T-helper 1 cell treated with Interleukin-12 subunit alpha and Interleukin-12 subunit beta and Interleukin-4 antibody, amounts not matched to agents 30 ng/mL and 1 ng/mL, for 36 hours (primary cell): Measurements from ENCODE around the gene CMKLR1. TPM values are rescaled to one million over a fixed set of nuclear protein-coding genes. Genes with fewer than 3 reads are reported as not detected.

ENCODE experiments used
- intact Hi-C: fragments of 100-400 bp; cut with micrococcal nuclease; formaldehyde crosslinking; loops from one replicate; pipeline ENCODE4 v1.15.1; 2024
- total RNA-seq: library from RNA; stranded (reverse); gene quantifications from 2 replicates; pipeline ENCODE4 v1.2.3, GENCODE V29; 2022

Gene CMKLR1
- total RNA-seq, 1 donor from 2014 or later: not detected

DNA sequence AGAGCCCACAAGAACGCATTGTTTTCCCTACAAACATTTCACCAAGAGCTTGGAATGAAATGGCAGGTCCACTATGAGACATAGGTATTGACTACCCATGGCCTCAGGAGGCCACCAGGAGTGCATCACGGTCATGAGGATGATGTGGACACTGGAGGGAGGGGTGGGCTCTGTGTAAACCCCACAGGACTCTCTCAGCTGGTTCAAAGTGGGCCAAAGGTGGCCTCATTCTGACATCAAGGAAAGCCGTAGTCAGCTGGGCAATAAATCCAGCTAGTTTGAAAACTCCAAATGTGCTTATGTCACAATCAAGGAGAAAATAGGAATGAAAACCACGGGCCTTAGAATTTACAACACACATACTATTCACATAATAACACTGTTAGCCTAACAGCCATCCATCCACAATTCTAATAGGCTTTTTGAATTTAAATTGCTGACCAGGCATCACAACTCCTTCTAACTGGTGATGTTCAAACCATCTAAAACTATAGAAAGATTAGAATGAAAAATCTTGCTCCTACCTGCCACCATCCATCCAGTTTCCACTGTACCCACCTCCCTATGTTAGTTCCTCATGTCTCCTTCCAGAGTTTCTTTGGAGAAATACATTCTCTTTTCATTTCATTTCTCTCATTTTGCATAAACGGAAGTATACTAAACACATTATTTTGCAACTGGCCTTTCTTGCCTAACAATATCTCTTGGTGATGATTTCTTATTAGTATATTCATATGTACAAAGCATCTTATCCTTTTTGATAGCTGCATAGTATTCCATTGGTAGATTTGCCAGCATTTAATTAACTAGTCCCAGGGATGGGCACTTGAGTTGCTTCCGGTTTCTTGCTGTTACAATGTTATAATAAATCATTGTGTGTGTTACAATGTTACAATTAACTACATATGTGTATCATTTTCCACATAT is 21.5 kb downstream of the CMKLR1 start:
- intact Hi-C loops: no loop called here

DNA sequence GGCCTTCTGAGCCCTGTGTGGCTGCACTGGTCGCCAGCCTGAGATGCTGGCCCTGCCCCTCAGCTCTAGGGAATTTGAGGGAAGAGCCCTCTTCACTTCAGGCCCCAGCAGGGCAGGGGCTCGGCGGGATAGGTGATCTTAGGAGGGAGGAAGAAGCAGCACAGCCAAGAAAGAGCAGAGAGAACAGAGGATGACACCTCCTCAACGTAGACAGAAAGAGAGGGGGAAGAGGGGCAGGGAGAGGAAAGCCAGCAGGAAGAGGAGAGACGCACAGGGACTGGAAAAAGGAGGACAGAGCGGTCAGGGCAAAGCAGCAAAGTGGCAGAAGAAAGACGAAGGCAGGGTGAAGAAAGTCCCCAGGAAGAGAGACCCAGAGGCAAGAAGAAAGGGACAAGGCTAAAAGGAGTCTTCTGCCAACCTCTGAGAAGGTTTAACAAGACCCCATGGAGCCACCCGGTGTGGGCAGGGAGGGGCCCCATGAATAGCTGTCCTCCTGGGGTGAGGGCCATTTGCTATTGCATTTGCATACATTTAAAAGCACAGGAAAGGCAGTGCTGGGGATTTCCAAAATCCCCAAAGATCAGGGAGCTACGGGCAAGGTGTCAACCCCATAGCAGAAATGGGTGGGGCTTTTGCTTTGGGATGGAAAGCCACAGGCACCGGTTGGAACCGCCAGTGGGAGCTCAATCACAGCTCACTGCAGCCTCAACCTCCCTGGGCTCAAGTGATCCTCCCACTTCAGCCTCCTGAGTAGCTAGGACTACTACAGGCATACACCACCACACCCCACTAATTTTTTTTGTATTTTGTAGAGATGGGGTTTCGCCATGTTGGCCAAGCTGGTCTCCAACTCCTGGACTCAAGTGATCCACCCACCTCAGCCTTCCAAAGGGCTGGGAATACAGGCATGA is 22.7 kb downstream of the CMKLR1 start:
- intact Hi-C loops: no loop called here

DNA sequence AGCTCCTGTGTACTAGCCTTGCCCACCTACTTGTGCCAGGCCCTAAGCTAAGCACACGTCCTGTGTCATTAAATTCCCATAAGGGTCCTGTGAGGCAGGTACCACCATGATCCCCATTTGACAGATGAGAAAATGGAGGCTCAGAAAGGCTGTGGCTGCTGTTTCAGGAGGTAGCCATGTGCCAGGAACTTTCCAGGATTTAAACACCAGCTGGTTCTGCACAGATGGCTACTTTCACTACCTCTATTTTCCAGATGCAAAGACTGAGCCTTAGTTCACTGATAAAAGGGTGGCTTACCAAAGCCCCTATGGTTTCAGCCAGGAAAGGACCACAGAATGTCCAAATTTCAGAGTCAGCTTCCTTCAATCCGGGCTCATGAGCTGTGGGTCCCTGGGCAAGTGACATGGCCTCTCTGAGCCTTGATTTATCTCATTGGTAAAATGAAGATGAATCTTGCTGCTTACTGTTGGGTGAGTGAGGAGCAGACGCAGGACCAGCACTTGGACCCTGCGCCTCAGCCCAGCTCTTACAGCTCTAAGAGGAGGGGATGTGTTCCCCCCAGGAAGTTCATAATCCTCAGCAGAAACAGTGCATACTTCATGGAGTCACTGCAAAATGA is 23.5 kb downstream of the CMKLR1 start:
- intact Hi-C loops: no loop called here

- intact Hi-C loops: no loop called here
Observed at GRCh38 chr12:108313606-108314351, 25.3 kb downstream of the CMKLR1 start.

DNA sequence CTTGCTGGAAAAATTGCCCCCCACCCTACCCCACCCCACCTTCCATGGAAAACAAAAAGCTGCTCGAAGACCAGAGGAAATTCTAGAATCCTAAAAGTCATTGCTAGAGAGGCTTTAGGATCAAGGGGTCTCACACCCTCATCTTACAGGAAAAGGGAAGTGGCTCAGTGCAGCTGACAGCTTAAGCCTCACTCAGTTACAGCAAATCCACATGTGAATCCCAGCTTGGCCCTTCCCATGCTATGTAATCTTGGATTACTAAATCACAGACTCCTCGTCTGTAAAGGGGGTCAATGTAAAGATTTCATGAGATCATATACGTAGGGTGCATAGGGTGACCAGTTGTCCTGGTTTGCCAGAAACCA is 25.9 kb downstream of the CMKLR1 start:
- intact Hi-C loops: no loop called here

DNA sequence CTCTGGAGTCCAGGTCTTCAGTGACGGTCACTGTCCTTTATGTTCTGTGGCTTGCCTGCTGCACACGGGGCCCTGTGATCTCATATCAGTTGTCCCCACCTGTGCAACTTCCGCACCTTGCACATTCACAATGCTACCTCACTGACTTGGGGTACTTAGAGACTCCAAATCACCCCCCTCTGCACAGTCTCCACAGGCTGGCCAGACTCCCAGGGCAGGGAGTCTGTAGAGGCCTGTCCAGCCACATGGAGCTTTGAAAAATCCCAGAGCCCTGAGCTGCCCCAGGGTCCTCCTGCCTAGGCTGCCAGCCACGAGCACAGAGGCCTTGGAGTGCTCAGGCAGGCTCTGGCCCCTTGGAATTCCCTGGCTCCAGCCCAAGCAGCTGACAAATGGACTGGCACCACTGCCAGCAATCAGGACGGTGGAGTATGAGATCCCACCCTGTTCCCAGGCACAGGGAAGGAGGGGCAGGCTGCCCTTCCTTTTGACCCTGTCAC is 26.4 kb downstream of the CMKLR1 start:
- intact Hi-C loops: no loop called here

- intact Hi-C loops: no loop called here
Observed at GRCh38 chr12:108312073-108312659, 26.9 kb downstream of the CMKLR1 start.

DNA sequence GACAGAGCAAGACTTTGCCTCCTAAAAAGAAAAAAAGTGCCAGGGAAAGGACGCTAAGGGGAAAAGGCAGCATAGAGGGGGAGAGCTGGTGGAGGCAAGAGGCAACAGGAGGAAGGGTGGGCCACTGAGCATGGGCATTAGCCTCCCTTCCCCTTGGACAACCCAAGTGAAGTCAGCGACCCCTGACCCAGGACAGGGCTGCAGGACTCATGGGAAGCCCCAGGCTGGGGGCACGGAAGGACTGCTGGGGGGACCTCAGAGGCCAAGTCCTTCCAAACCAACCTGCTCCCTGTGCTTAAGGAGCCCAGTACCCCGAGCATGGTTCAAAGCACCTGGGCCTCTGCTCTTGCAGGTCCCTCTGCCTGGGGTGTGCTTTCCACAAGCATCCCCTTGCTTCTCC is 27.5 kb downstream of the CMKLR1 start:
- intact Hi-C loops: no loop called here

DNA sequence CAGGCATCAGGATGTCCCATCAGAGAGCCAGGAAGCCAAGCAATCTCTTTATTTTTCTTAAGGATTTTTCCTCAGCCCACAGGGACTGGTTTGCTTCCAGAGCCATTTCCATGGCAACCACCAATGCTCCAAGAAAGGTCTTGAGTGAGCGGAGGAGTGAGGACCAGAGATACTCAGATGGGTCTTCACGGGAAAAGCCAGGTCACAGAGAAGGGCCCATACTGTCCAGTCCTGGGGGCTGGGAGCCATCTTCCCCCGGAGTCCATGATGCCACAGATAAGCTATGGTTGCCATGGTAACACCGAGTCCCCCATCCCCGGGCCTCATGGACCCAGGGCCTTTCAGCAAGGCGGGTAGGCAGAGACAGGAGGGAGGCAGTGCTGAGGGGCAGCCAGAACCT is 28.6 kb downstream of the CMKLR1 start:
- intact Hi-C loops: no loop called here

DNA sequence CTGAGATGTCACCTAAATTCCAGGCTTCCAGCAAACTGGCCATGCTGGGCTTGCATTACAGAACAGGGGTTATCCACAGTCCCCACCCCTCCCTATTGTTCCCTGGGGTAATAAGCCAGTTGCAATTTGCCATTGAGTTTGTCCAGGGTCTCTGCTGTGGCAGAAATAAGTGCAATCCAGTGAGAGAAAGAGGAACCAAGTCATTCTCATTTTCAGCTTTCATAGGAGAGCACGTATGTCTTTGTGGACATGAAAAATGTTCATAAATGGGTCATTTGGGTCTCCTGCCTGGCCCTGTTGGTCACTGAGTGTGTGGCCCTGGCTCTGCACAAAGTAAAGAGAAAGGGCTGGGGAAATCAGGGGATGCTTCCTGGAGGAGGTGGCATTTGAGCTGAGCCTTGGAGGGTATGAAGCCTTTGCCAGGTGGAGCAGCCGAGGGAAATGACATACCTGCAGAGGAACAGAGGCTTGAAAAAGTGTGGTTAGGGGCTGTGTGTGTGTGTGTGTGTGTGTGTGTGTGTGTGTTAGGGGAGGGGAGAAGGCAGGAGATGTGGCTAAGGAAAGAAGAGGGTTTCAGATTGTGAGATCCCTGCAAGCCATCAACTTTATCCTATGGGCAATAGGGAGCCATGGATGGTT is 29.3 kb downstream of the CMKLR1 start:
- intact Hi-C loops: no loop called here

- intact Hi-C loops: no loop called here
Observed at GRCh38 chr12:108308395-108309085, 30.6 kb downstream of the CMKLR1 start.

DNA sequence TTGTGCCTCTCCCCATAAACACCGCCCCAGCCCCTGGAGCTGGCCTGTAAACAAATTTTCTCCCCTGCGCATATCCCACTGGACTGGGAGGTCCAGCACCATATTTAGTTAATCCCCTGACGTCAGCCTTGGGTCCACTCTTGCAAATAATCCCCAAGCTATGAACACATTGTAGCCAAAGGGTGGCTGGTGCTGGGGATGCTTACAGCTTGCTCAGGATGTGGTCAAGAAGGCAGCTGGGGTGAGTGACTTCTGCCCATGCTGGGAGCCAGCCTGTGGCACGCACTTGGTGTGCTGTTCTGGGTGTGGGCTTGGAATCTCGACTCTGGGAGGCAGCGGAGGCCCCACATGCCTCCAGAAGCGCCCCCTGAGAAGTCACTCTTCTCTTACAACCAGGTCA is 32.1 kb downstream of the CMKLR1 start:
- intact Hi-C loops: no loop called here

DNA sequence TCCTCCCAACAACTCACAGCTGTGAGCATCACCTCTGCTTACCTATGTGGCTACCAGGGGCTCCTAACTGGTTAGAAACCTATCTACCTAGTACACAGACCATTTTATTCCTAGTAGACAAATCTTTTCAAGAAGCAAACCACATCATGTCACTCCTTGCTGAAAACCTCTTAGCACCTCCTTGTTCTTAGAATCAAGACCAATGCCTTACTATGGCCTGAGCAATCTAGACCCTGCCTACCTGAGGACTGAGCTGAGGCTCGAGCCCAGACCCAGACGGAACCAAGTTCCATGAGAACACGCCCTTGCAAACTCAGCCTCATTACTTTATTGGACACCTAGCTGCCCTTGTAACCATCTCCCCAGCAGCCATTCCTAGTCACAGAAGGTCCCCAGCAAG is 32.6 kb downstream of the CMKLR1 start:
- intact Hi-C loops: no loop called here

GRCh38 chr12:108305991-108306501 is 33.1 kb downstream of the CMKLR1 start:
- intact Hi-C loops: no loop called here

- intact Hi-C loops: no loop called here
Observed at GRCh38 chr12:108305520-108305919, 33.6 kb downstream of the CMKLR1 start.

DNA sequence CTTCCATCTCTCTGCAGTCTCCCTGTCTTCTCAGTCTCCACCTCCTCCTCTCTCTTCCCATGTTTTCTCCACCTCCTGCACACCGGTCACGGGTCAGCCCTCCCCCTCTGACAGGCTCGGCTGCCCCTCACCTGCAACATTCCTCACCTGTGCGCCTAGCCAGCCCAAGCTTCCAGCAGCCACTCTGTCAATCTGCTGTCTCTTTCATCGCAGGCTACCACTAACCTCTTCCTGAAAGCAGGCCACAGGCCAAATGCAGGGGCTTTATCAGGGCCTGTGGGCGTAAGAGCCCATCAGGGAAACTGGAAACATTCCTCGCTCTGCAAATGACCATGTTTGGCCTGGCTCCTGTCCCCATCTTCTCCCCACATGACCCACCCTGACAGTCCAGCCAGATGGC is 34.5 kb downstream of the CMKLR1 start:
- intact Hi-C loops: no loop called here

GRCh38 chr12:108303703-108304102 is 35.4 kb downstream of the CMKLR1 start:
- intact Hi-C loops: no loop called here

- intact Hi-C loops: no loop called here
Observed at GRCh38 chr12:108302403-108303311, 36.5 kb downstream of the CMKLR1 start.
